B cell (primary cell): ENCODE data around the gene TRPV6. TPM values are rescaled to one million over a fixed set of nuclear protein-coding genes. Genes with fewer than 3 reads are reported as not detected.

Experiments used
- ATAC-seq: fragments of 200-7000 bp; cut with Tn5 transposase; one replicate; pipeline ENCODE4 v1.10.0; 2021; ENCODE audit warnings: low read depth, mild to moderate bottlenecking, moderate number of reproducible peaks, moderate library complexity
- CTCF ChIA-PET: fragments of 350-600 bp; sonication (Branson Sonifier 250); formaldehyde crosslinking; loops from one replicate; lab custom pipeline; 2021; ENCODE audit warnings: antibody characterized with exemption, inconsistent platforms; lab: Charles Lee
- POLR2A ChIA-PET: fragments of 350-600 bp; sonication (Branson Sonifier 250); formaldehyde crosslinking; loops from one replicate; lab custom pipeline; 2021; ENCODE audit warnings: antibody characterized with exemption; lab: Charles Lee
- DNase-seq: peaks from one replicate; pipeline ENCODE4 v3.0.0; 2013
- H2AFZ ChIP-seq: 2 replicates; pipeline ENCODE4 v1.6.1; 2012; ENCODE audit warnings: mild to moderate bottlenecking, low read depth, low read length; ENCODE audit not compliant: insufficient read depth, poor library complexity, severe bottlenecking
- H3K27ac ChIP-seq, 2 donors: 1 replicate in 1 of 2; 2 replicates in 1 of 2; pipeline ENCODE4 v1.5.1; 2012 to 2013; ENCODE audit warnings: low read length in 2 of 2, mild to moderate bottlenecking in 2 of 2, moderate library complexity in 1 of 2
- H3K27me3 ChIP-seq, 4 experiments: fragments of 200-600 bp in 1 of 4; sonication (generic) in 1 of 4; replicated peaks in 1 of 4; 1 replicate in 2 of 4; 2 replicates in 2 of 4; pipeline versions ENCODE4 v1.6.1 to v1.7.0; 2013 to 2016; ENCODE audit warnings: low read length in 3 of 4, mild to moderate bottlenecking in 2 of 4, mixed read lengths in 1 of 4, moderate library complexity in 1 of 4; ENCODE audit not compliant: insufficient read depth in 4 of 4, control insufficient read depth in 3 of 4; ENCODE audit errors: control extremely low read depth in 1 of 4
- H3K36me3 ChIP-seq, 2 experiments: replicated peaks in 1 of 2; 1 replicate in 1 of 2; 2 replicates in 1 of 2; pipeline versions ENCODE4 v1.6.1 to v1.7.1; 2013; ENCODE audit warnings: low read length in 1 of 2; ENCODE audit not compliant: insufficient read depth in 2 of 2, control insufficient read depth in 1 of 2; ENCODE audit errors: control extremely low read depth in 1 of 2, extremely low read depth in 1 of 2
- H3K4me1 ChIP-seq, 2 donors: fragments of 200-600 bp in 1 of 2; sonication (generic) in 1 of 2; 1 replicate in 1 of 2; 2 replicates in 1 of 2; pipeline versions ENCODE4 v1.5.1 to v1.6.1; 2013 to 2017; ENCODE audit warnings: low read length in 2 of 2; ENCODE audit not compliant: control insufficient read depth in 2 of 2, insufficient read depth in 2 of 2
- H3K4me2 ChIP-seq: replicated peaks from 2 replicates; pipeline ENCODE3; 2012; ENCODE audit warnings: mild to moderate bottlenecking, low read depth, low read length; ENCODE audit not compliant: poor library complexity, severe bottlenecking
- H3K4me3 ChIP-seq, 5 experiments: fragments of 200-600 bp in 1 of 5; sonication (generic) in 1 of 5; 1 replicate in 3 of 5; 2 replicates in 2 of 5; pipeline versions ENCODE4 v1.5.1 to v1.7.0; 2011 to 2016; ENCODE audit warnings: low read length in 4 of 5, mild to moderate bottlenecking in 4 of 5, low read depth in 2 of 5, control low read depth in 1 of 5, moderate library complexity in 1 of 5; ENCODE audit not compliant: insufficient read depth in 1 of 5; ENCODE audit errors: control extremely low read depth in 1 of 5, extremely low read depth in 1 of 5
- H3K79me2 ChIP-seq: fragments of 200-600 bp; sonication (generic); one replicate; pipeline ENCODE4 v1.6.0; 2016; ENCODE audit warnings: low read length; ENCODE audit not compliant: control insufficient read depth, insufficient read depth
- H3K9ac ChIP-seq: fragments of 200-600 bp; sonication (generic); 2 replicates; pipeline ENCODE4 v1.6.1; 2017; ENCODE audit warnings: mild to moderate bottlenecking, low read length, moderate library complexity
- H3K9me3 ChIP-seq, 3 donors: one replicate each; pipeline versions ENCODE4 v1.6.1 to v1.7.1; 2013; ENCODE audit warnings: low read length in 2 of 3; ENCODE audit not compliant: control insufficient read depth in 2 of 3, insufficient read depth in 1 of 3; ENCODE audit errors: control extremely low read depth in 1 of 3
- H4K20me1 ChIP-seq: 2 replicates; pipeline ENCODE4 v1.6.0; 2012; ENCODE audit warnings: mild to moderate bottlenecking, low read length; ENCODE audit not compliant: insufficient read depth, control insufficient read depth, poor library complexity, severe bottlenecking
- H3K27ac Mint-ChIP-seq: one replicate; pipeline ENCODE4 v1.8.0; 2021; ENCODE audit warnings: mixed read lengths
- H3K27me3 Mint-ChIP-seq: one replicate; pipeline ENCODE4 v1.8.0; 2021; ENCODE audit warnings: mixed read lengths
- H3K4me1 Mint-ChIP-seq: one replicate; pipeline ENCODE4 v1.8.0; 2021; ENCODE audit warnings: mixed read lengths
- H3K4me3 Mint-ChIP-seq: one replicate; pipeline ENCODE4 v1.8.0; 2021; ENCODE audit warnings: mixed read lengths
- H3K9me3 Mint-ChIP-seq: one replicate; pipeline ENCODE4 v1.8.0; 2022; ENCODE audit warnings: mixed read lengths; ENCODE audit not compliant: insufficient read depth
- EZH2 ChIP-seq: IDR thresholded peaks from 2 replicates; pipeline ENCODE4 v1.6.1; 2012; ENCODE audit warnings: borderline replicate concordance, low read depth, mild to moderate bottlenecking, moderate library complexity, low read length; ENCODE audit not compliant: insufficient read depth, poor library complexity, severe bottlenecking
- WGBS: methylation state at CpG from one replicate; pipeline ENCODE4 v1.1.5; 2013; ENCODE audit warnings: missing lambda C conversion rate; ENCODE audit not compliant: insufficient coverage; 5-methylcytosine and 5-hydroxymethylcytosine counted together
- intact Hi-C: fragments of 100-400 bp; cut with micrococcal nuclease; formaldehyde crosslinking; loops from one replicate; pipeline ENCODE4 v1.10.0; 2022
- polyA plus RNA-seq: library from polyadenylated mRNA; depleted of rRNA; stranded (reverse); fragments of >200 nt; gene quantifications from 2 replicates; pipeline ENCODE4 v1.2.3, GENCODE V29; 2012
- total RNA-seq, 2 donors: library from RNA; stranded (reverse); fragments of 120-200 nt in 1 of 2; gene quantifications; 1 replicate in 1 of 2; 2 replicates in 1 of 2; pipeline versions ENCODE4 v1.2.3 to v1.2.4, GENCODE V29; 2013 to 2022
- TF ChIP-seq, protein P1 (sequence below): fragments of 200-600 bp; IDR thresholded peaks from one replicate; pipeline ENCODE4 v1.8.0; 2022; ENCODE audit warnings: antibody characterized with exemption, mild to moderate bottlenecking

Gene TRPV6
- total and polyA plus RNA-seq, 2 donors (not counting 1 experiment from before 2014, with no cell fraction given), result not detected

DNA sequence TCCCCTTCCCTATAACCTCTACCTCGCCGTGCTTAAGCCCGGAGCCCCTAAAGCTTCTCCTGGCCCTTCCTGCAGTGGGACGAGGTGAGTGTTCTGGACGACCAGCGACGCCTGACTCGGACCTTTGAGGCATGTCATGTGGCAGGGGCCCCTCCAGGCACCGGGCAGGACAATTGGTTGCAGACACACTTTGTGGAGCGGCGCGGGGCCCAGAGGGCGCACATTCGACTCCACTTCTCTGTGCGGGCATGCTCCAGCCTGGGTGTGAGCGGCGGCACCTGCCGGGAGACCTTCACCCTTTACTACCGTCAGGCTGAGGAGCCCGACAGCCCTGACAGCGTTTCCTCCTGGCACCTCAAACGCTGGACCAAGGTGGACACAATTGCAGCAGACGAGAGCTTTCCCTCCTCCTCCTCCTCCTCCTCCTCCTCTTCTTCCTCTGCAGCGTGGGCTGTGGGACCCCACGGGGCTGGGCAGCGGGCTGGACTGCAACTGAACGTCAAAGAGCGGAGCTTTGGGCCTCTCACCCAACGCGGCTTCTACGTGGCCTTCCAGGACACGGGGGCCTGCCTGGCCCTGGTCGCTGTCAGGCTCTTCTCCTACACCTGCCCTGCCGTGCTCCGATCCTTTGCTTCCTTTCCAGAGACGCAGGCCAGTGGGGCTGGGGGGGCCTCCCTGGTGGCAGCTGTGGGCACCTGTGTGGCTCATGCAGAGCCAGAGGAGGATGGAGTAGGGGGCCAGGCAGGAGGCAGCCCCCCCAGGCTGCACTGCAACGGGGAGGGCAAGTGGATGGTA, 21.5 kb downstream of the TRPV6 start:
- Histone ChIP-seq H3K79me2 (no peaks in the 10 kb centered on the region), H3K9ac (no peak overlapping the region), H3K27ac (no peak overlapping the region), H3K27me3 (no peaks in the 10 kb centered on the region), H3K4me3 (no peak overlapping the region), H2AFZ (no peak overlapping the region), H3K4me1 (no peaks in the 10 kb centered on the region), H3K4me2 (no peak overlapping the region), H3K9me3 (no peaks in the 10 kb centered on the region), H3K36me3 (peaks cover 3 to 47% of the 10 kb centered on the region in 2 experiments), H4K20me1 (no peaks in the 10 kb centered on the region)
- no peak for ATAC-seq
- H3K9me3 Mint-ChIP-seq, result no peaks in the 10 kb centered on the region
- intact Hi-C loops, result no loop called here
- CTCF ChIA-PET, result interaction anchor here (0.7 to 3.8 kb wide), 6 partner anchors 9 to 260 kb away, joined by 3 to 28 read pairs (median 3); partner anchors contain the start of gene EPHB6
- WGBS, result 92% methylated on average over 36 of the region's 37 CpGs
- H3K4me3 Mint-ChIP-seq, result no peak overlapping the region
- TF ChIP-seq, protein P1, sequence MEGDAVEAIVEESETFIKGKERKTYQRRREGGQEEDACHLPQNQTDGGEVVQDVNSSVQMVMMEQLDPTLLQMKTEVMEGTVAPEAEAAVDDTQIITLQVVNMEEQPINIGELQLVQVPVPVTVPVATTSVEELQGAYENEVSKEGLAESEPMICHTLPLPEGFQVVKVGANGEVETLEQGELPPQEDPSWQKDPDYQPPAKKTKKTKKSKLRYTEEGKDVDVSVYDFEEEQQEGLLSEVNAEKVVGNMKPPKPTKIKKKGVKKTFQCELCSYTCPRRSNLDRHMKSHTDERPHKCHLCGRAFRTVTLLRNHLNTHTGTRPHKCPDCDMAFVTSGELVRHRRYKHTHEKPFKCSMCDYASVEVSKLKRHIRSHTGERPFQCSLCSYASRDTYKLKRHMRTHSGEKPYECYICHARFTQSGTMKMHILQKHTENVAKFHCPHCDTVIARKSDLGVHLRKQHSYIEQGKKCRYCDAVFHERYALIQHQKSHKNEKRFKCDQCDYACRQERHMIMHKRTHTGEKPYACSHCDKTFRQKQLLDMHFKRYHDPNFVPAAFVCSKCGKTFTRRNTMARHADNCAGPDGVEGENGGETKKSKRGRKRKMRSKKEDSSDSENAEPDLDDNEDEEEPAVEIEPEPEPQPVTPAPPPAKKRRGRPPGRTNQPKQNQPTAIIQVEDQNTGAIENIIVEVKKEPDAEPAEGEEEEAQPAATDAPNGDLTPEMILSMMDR, result no peak
- no peak for TF ChIP-seq EZH2
- no peak for DNase-seq
- no peaks in the 10 kb centered on the region for H3K27me3 Mint-ChIP-seq
- POLR2A ChIA-PET, result interaction anchor here (0.5 kb wide), 1 partner anchor 227 kb away, joined by 5 read pairs; no protein-coding TSS in a partner anchor
- no peak overlapping the region for H3K27ac Mint-ChIP-seq
- peaks cover 3% of the 10 kb centered on the region for H3K4me1 Mint-ChIP-seq

DNA sequence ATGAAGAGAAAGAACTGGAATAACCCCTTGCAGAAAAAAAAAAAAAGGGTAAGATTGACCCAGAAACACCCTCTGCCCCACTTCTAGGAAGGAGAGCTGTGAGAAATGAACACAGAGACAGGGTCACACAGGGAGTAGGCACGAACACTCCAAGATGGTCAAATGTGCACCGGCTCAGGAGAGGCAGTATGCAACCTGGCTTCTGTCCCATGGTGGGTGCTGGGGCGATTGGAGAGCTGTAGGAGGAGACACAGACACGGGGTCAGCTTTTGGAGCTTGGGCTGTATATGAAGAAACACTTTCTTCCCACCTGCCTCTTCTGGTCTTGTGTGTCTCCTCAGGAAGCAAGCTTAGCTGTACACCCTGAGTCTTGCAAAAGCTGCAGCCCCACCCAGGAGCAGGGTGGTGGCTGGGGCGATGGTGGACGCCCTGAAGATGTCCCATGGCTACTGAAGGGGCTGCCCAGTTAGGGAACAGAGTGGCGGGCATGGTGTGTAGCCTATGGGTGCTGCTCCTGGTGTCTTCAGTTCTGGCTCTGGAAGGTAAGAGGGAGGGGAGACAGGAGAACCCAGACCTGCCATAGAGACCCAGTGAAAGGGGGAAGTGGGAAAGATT, 22.7 kb downstream of the TRPV6 start:
- ATAC-seq (no peak), DNase-seq (no peak)
- intact Hi-C loops, result no loop called here
- Histone ChIP-seq H3K27ac (no peak overlapping the region), H3K4me1 (no peaks in the 10 kb centered on the region), H3K9me3 (no peaks in the 10 kb centered on the region), H3K4me2 (no peak overlapping the region), H3K79me2 (no peaks in the 10 kb centered on the region), H3K4me3 (no peak overlapping the region), H3K9ac (no peak overlapping the region), H4K20me1 (no peaks in the 10 kb centered on the region), H3K36me3 (peaks cover 3 to 41% of the 10 kb centered on the region in 2 experiments), H3K27me3 (no peaks in the 10 kb centered on the region), H2AFZ (no peak overlapping the region)
- 100% methylated on average over 6 of the region's 7 CpGs for WGBS
- H3K4me1 Mint-ChIP-seq, result peaks cover 3% of the 10 kb centered on the region
- no peak overlapping the region for H3K4me3 Mint-ChIP-seq
- ChIA-PET CTCF (interaction anchor here (0.8 to 1.8 kb wide), 6 partner anchors 9 to 259 kb away, joined by 3 to 6 read pairs (median 4); partner anchors contain the start of gene EPHB6), POLR2A (no interaction called here)
- no peaks in the 10 kb centered on the region for H3K9me3 Mint-ChIP-seq
- TF ChIP-seq EZH2, result no peak
- TF ChIP-seq, protein P1, result no peak
- no peak overlapping the region for H3K27ac Mint-ChIP-seq
- no peaks in the 10 kb centered on the region for H3K27me3 Mint-ChIP-seq
